SK-N-SH (cell line): Measurements from ENCODE around the gene SDCCAG8.
A peak's percentile ranks its signal among the peaks of the same experiment; 100 is the strongest.

Source experiments
- EP300 ChIP-seq, 2 experiments: IDR thresholded peaks; 2 replicates each; pipeline versions ENCODE4 v1.4.0 to v1.6.1; 2012; ENCODE audit warnings: borderline replicate concordance in 1 of 2, low read depth in 1 of 2, low read length in 1 of 2
- EZH2phosphoT487 ChIP-seq: fragments of 200-600 bp; sonication (generic); IDR thresholded peaks from 2 replicates; pipeline ENCODE4 v1.6.1; 2017; ENCODE audit warnings: low read depth, mixed run types, mild to moderate bottlenecking, antibody characterized with exemption, moderate library complexity, borderline replicate concordance
- FOSL2 ChIP-seq: IDR thresholded peaks from 2 replicates; pipeline ENCODE4 v1.4.0; 2012; ENCODE audit warnings: low read depth, mild to moderate bottlenecking, moderate library complexity, borderline replicate concordance
- GABPA ChIP-seq: IDR thresholded peaks from 2 replicates; pipeline ENCODE4 v1.4.0; 2012; ENCODE audit warnings: low read depth, mild to moderate bottlenecking
- MEF2A ChIP-seq: IDR thresholded peaks from 2 replicates; pipeline ENCODE4 v1.4.0; 2012; ENCODE audit warnings: low read depth, borderline replicate concordance
- MXI1 ChIP-seq: IDR thresholded peaks from 2 replicates; pipeline ENCODE4 v1.6.1; 2012; ENCODE audit warnings: mild to moderate bottlenecking, low read depth, low read length, improper control_type of control experiment
- NRF1 ChIP-seq: IDR thresholded peaks from 2 replicates; pipeline ENCODE4 v1.6.1; 2012; ENCODE audit warnings: low read depth, mild to moderate bottlenecking, low read length
- POLR2AphosphoS5 ChIP-seq: IDR thresholded peaks from 2 replicates; pipeline ENCODE4 v1.6.1; 2012; ENCODE audit warnings: low read depth, low read length
- RAD21 ChIP-seq: IDR thresholded peaks from 2 replicates; pipeline ENCODE4 v1.6.1; 2012; ENCODE audit warnings: mild to moderate bottlenecking, low read length
- SMC3 ChIP-seq: IDR thresholded peaks from 2 replicates; pipeline ENCODE4 v1.6.1; 2012; ENCODE audit warnings: low read depth, low read length, improper control_type of control experiment
- TF ChIP-seq, protein P1 (sequence below): IDR thresholded peaks from 2 replicates; pipeline ENCODE4 v1.4.0; 2012; ENCODE audit warnings: low read depth
- TF ChIP-seq, protein P2 (sequence below): fragments of 150-350 bp; IDR thresholded peaks from 2 replicates; pipeline ENCODE4 v1.6.1; 2017; ENCODE audit warnings: antibody characterized with exemption, low read length, low read depth, borderline replicate concordance
- TF ChIP-seq, protein P3 (sequence below): fragments of 200-600 bp; sonication (generic); IDR thresholded peaks from 2 replicates; pipeline ENCODE4 v1.6.1; 2017; ENCODE audit warnings: antibody characterized with exemption, mild to moderate bottlenecking, moderate library complexity
- TF ChIP-seq, protein P4 (sequence below): IDR thresholded peaks from 2 replicates; pipeline ENCODE4; 2012

DNA sequence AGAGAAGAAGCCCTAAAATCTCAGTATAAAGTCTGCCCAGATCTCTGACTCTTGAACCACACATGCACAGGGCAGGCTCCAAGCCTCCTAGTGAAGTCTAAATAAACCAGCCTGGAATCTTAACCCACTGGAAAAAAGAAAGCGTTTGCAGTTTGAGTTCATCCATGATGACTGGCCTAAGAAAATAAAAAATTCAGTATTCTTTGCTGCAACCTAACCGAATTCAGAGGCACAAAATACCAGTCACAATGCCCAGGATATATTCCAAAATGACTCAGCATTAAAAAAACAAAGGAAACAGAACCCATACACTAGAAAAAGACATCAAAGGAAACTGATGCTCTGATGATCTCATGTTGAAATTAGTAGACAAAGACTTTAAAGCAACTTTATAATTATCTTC lies 269.2 kb downstream of the SDCCAG8 start:
- no peak for TF ChIP-seq GABPA
- TF ChIP-seq MEF2A, result peak; percentile 50; the same call in 1 of the 2 replicates
- TF ChIP-seq, protein P1, sequence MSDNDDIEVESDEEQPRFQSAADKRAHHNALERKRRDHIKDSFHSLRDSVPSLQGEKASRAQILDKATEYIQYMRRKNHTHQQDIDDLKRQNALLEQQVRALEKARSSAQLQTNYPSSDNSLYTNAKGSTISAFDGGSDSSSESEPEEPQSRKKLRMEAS, result 0 out of 2 replicates have a peak, but pooled peaks have one; percentile 35
- TF ChIP-seq, protein P2, sequence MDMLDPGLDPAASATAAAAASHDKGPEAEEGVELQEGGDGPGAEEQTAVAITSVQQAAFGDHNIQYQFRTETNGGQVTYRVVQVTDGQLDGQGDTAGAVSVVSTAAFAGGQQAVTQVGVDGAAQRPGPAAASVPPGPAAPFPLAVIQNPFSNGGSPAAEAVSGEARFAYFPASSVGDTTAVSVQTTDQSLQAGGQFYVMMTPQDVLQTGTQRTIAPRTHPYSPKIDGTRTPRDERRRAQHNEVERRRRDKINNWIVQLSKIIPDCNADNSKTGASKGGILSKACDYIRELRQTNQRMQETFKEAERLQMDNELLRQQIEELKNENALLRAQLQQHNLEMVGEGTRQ, result no peak
- TF ChIP-seq, protein P3, sequence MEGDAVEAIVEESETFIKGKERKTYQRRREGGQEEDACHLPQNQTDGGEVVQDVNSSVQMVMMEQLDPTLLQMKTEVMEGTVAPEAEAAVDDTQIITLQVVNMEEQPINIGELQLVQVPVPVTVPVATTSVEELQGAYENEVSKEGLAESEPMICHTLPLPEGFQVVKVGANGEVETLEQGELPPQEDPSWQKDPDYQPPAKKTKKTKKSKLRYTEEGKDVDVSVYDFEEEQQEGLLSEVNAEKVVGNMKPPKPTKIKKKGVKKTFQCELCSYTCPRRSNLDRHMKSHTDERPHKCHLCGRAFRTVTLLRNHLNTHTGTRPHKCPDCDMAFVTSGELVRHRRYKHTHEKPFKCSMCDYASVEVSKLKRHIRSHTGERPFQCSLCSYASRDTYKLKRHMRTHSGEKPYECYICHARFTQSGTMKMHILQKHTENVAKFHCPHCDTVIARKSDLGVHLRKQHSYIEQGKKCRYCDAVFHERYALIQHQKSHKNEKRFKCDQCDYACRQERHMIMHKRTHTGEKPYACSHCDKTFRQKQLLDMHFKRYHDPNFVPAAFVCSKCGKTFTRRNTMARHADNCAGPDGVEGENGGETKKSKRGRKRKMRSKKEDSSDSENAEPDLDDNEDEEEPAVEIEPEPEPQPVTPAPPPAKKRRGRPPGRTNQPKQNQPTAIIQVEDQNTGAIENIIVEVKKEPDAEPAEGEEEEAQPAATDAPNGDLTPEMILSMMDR, result no peak
- TF ChIP-seq POLR2AphosphoS5, result no peak
- TF ChIP-seq MXI1, result no peak
- TF ChIP-seq RAD21, result no peak
- no peak for TF ChIP-seq SMC3
- no peak for TF ChIP-seq NRF1
- TF ChIP-seq FOSL2, result peak; percentile 85
- peak in 1 of 2 experiments; percentile 76; a peak in 1 of 4 replicates for TF ChIP-seq EP300 (IDR thresholded peaks at IDR 0.05; ENCODE audit: borderline replicate concordance in 1 of 2, low read depth in 1 of 2, low read length in 1 of 2)
- no peak for TF ChIP-seq EZH2phosphoT487
- TF ChIP-seq, protein P4, sequence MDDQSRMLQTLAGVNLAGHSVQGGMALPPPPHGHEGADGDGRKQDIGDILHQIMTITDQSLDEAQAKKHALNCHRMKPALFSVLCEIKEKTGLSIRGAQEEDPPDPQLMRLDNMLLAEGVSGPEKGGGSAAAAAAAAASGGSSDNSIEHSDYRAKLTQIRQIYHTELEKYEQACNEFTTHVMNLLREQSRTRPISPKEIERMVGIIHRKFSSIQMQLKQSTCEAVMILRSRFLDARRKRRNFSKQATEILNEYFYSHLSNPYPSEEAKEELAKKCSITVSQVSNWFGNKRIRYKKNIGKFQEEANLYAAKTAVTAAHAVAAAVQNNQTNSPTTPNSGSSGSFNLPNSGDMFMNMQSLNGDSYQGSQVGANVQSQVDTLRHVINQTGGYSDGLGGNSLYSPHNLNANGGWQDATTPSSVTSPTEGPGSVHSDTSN, result peak; percentile 56
